ENCODE data around the gene PRSS12. TPM values are rescaled to one million over a fixed set of nuclear protein-coding genes. Genes with fewer than 3 reads are reported as not detected.

Gene PRSS12
- total and polyA plus RNA-seq, 2 donors (not counting 3 experiments of a cell fraction or from before 2014, with no cell fraction given), result 0.22 to 0.55 TPM

GRCh38 chr4:118325431-118325830, 27.4 kb downstream of the PRSS12 start:
- Histone ChIP-seq H3K27ac (ENCODE audit: insufficient read depth, low read depth, low read length) (no peak overlapping the region), H2AFZ (ENCODE audit: low read depth, low read length) (no peak overlapping the region), H4K20me1 (replicated peaks; ENCODE audit: control insufficient read depth, extremely low read depth, insufficient read depth, low read length) (no peaks in the 10 kb centered on the region), H3K9me1 (replicated peaks; ENCODE audit: control insufficient read depth, extremely low read depth, insufficient read depth, low read length) (no peaks in the 10 kb centered on the region), H3K4me3 (replicated peaks in 1 of 3; ENCODE audit: insufficient read depth in 1 of 3, low read depth in 1 of 3, low read length in 3 of 3) (no peak overlapping the region), H3K9me3 (replicated peaks; ENCODE audit: control insufficient read depth, insufficient read depth, low read length) (no peaks in the 10 kb centered on the region), H3K4me2 (ENCODE audit: insufficient read depth, low read length) (no peak overlapping the region), H3K4me1 (ENCODE audit: control insufficient read depth, extremely low read depth, insufficient read depth, low read length) (no peaks in the 10 kb centered on the region), H3K9ac (replicated peaks; ENCODE audit: extremely low read depth, insufficient read depth, low read length) (no peak overlapping the region), H3K36me3 (ENCODE audit: control insufficient read depth in 2 of 2, extremely low read depth in 1 of 2, insufficient read depth in 2 of 2, low read length in 2 of 2) (no peaks in the 10 kb centered on the region), H3K79me2 (ENCODE audit: control insufficient read depth, insufficient read depth, low read length) (no peaks in the 10 kb centered on the region), H3K27me3 (ENCODE audit: control insufficient read depth in 2 of 2, insufficient read depth in 2 of 2, low read length in 2 of 2) (no peaks in the 10 kb centered on the region)
- TF ChIP-seq FOS (IDR thresholded peaks at IDR 0.05; ENCODE audit: borderline replicate concordance, insufficient read depth, low read length) (no peak), POLR2A (IDR thresholded peaks at IDR 0.05; ENCODE audit: low read depth, low read length) (no peak), EZH2 (IDR thresholded peaks at IDR 0.05; ENCODE audit: borderline replicate concordance, low read depth, low read length, severe bottlenecking) (no peak), MAX (IDR thresholded peaks at IDR 0.05; ENCODE audit: insufficient read depth, insufficient read length) (no peak), MYC (IDR thresholded peaks at IDR 0.05; ENCODE audit: low read depth, low read length) (no peak), GATA2 (IDR thresholded peaks at IDR 0.05; ENCODE audit: insufficient read depth, insufficient read length, low read depth, low read length) (no peak), CTCF (IDR thresholded peaks at IDR 0.05; ENCODE audit: extremely low read depth in 1 of 2, insufficient read depth in 1 of 2, low read depth in 1 of 2, low read length in 2 of 2) (no peak), JUN (IDR thresholded peaks at IDR 0.05; ENCODE audit: borderline replicate concordance, insufficient read depth, insufficient read length, low read depth) (no peak), POLR2AphosphoS5 (IDR thresholded peaks at IDR 0.05; ENCODE audit: insufficient read depth, low read depth, low read length) (no peak)
- ChIA-PET POLR2A (no interaction called here), CTCF (interaction anchor here (1.1 kb wide), 1 partner anchor 8 kb away, joined by 3 read pairs; no protein-coding TSS in a partner anchor)
- FAIRE-seq, result no peak
- no TSS peak for BruUV-seq (replicated peaks)
- DNase-seq (ENCODE audit: low read depth, low spot score), result no peak
- intact Hi-C loops (cut with micrococcal nuclease), result no loop called here
- dilution Hi-C loops (cut with MboI; ENCODE audit: extremely low pct_ligation_motif_present, low sequenced_read_pairs), result no loop called here

All from endothelial cell of umbilical vein (primary cell).